ENCODE results near the gene PACS2. TPM values are rescaled to one million over a fixed set of nuclear protein-coding genes. Genes with fewer than 3 reads are reported as not detected.
"Not testable (repeated sequence)": the region's sequence is repeated elsewhere in the genome, so short reads cannot be mapped to it uniquely, and the experiment has no call there.

The PACS2 gene
- total RNA-seq, 4 donors from 2014 or later: 37.1 to 116 (median 52.2) TPM

DNA sequence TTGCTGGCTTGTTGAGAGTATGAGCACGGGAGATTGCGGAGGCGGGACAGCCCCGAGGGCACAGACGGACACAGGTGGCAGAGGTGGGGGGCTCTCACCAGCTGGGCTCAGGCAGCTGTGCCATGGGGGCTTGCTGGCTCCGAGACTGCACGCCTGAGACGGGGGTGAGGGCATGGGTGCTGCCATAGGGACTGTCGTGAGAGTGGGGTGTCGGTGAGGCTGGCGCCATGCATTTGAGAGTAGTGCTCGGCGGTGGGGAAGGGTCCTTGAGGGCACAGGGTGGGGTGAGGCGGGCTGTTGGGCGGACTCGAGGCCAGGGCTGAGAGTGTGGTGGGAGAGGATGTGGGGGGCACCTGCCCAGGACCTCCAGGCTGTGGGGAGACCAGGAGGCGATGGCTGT is 43.1 kb downstream of the PACS2 start:
- Histone ChIP-seq H3K27ac (no peak overlapping the region), H3K4me1 (no peaks in the 10 kb centered on the region), H3K9me3 (no peaks in the 10 kb centered on the region), H3K36me3 (no peaks in the 10 kb centered on the region), H3K4me3 (no peak overlapping the region), H3K27me3 (no peaks in the 10 kb centered on the region)
- TF ChIP-seq POLR2A (IDR thresholded peaks at IDR 0.05): no peak
- TF ChIP-seq, protein P1, sequence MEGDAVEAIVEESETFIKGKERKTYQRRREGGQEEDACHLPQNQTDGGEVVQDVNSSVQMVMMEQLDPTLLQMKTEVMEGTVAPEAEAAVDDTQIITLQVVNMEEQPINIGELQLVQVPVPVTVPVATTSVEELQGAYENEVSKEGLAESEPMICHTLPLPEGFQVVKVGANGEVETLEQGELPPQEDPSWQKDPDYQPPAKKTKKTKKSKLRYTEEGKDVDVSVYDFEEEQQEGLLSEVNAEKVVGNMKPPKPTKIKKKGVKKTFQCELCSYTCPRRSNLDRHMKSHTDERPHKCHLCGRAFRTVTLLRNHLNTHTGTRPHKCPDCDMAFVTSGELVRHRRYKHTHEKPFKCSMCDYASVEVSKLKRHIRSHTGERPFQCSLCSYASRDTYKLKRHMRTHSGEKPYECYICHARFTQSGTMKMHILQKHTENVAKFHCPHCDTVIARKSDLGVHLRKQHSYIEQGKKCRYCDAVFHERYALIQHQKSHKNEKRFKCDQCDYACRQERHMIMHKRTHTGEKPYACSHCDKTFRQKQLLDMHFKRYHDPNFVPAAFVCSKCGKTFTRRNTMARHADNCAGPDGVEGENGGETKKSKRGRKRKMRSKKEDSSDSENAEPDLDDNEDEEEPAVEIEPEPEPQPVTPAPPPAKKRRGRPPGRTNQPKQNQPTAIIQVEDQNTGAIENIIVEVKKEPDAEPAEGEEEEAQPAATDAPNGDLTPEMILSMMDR (IDR thresholded peaks at IDR 0.05): no peak
- DNase-seq: no peak
- intact Hi-C loops (cut with DNase I; ENCODE audit: low total_unique reads): no loop called here

DNA sequence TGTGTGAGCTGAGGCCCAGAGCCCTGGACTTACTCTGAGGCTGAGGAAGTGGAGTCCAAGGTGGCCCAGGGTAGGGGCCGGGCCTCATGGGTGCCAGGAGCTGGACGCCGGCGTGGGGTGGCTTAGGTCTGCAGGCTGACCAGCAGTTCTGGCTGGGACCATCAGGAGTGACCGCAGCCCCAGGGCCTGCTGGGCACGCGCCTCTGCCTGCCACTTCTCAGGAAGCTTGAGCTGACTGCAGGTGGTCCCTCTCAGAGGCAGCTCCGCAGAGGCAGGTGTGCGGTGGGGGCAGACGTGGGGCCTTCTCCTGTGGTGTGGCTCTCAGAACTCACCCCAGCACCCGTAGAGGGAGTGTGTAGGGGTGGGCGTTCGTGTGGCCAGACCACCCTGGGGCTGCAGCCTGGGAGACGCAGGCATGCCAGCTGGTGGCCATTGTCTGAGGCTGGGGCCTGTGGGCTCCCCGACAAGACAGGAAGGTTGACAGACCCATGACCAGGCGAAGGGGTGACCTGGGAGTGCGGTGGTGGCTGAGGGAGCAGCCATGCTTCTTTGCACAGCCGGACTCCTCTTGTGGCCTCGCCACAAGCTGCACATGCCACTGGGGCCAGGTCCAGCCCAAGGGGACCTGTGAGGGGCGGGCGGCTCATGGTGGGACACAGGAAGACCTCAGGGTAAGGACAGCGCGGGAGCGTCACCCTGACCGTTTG is 43.7 kb downstream of the PACS2 start:
- H3K4me1 ChIP-seq: no peaks in the 10 kb centered on the region
- H3K27me3 ChIP-seq: no peaks in the 10 kb centered on the region
- H3K36me3 ChIP-seq: no peaks in the 10 kb centered on the region
- TF ChIP-seq POLR2A (IDR thresholded peaks at IDR 0.05): no peak
- TF ChIP-seq, protein P1 (IDR thresholded peaks at IDR 0.05): no peak
- intact Hi-C loops (cut with DNase I; ENCODE audit: low total_unique reads): no loop called here
- no peak for DNase-seq
- H3K27ac ChIP-seq: no peak overlapping the region
- H3K4me3 ChIP-seq: no peak overlapping the region
- H3K9me3 ChIP-seq: no peaks in the 10 kb centered on the region

DNA sequence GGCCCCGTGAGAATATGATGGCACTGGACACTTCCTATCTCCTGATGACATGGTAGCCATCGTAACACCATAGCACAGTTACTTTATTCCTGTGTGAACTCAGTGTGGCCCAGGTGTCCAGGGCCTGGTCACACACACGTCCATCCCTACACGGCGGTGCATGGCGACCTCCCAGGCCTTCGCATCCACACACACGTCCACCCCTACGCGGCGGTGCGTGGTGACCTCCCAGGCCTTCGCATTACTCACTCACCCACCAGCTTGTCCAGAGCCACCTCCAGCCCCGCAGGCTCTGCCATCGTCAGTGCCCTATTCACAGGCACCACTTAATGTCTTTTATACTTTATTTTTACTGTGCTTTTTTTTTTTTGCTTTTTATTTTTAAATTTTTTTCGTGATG is 44.4 kb downstream of the PACS2 start:
- H3K27ac ChIP-seq: no peak overlapping the region
- H3K4me3 ChIP-seq: no peak overlapping the region
- no peaks in the 10 kb centered on the region for H3K27me3 ChIP-seq
- H3K9me3 ChIP-seq: no peaks in the 10 kb centered on the region
- no peaks in the 10 kb centered on the region for H3K36me3 ChIP-seq
- TF ChIP-seq, protein P1 (IDR thresholded peaks at IDR 0.05): no peak
- no peak for TF ChIP-seq POLR2A (IDR thresholded peaks at IDR 0.05)
- no peak for DNase-seq
- intact Hi-C loops (cut with DNase I; ENCODE audit: low total_unique reads): no loop called here
- H3K4me1 ChIP-seq: no peaks in the 10 kb centered on the region

DNA sequence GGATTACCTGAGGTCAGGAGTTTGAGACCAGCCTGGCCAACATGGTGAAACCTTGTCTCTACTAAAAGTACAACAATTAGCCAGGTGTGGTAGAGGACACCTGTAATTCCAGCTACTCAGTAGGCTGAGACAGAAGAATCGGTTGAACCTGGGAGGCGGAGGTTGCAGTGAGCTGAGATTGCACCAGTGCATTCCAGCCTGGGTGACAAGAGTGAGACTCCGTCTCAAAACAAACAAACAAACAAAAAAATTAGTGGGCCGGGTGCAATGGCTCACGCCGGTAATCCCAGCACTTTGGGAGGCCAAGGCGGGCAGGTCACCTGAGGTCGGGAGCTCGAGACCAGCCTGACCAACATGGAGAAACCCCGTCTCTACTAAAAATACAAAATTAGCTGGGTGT is 46.9 kb downstream of the PACS2 start:
- H3K9me3 ChIP-seq; H3K27ac ChIP-seq; H3K36me3 ChIP-seq; H3K4me3 ChIP-seq; DNase-seq; H3K27me3 ChIP-seq; H3K4me1 ChIP-seq; intact Hi-C loops (cut with DNase I; ENCODE audit: low total_unique reads): not testable (repeated sequence)

DNA sequence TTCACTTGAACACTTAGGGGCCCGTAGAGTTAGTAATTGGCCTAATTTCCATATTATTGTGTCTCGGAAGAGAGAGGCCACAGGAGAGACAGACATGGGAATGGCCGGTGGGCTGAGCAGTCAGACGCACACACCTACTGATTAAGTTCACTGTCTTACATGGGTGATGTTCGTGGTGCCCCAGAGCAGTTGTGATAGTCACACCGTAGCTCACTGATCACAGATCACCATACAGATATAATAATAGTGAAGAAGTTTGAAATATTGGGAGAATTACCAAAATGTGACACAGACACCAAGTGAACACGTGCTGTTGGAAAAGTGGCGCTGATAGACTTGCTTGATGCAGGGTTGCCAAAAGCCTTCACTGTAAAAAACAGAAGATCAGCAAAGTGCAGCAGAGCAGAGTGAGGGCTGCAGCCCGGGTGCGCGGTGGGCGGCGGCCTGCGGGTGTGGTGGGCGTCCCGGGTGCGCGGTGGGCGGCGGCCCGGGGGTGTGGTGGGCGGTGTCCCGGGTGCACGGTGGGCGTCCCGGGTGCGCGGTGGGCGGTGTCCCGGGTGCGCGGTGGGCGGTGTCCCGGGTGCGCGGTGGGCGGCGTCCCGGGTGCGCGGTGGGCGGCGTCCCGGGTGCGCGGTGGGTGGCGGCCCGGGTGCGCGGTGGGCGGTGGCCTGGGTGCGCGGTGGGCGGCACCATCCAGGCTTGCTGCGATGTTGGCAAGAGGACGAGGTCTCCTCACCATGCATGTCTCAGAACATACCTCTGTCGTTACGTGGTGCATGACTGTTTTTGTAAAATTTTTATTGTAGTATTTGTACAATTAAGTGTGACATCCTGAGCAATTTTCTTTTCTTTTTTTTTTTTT is 49.5 kb downstream of the PACS2 start:
- no peak overlapping the region for H3K27ac ChIP-seq
- no peak for DNase-seq
- H3K4me1 ChIP-seq: no peaks in the 10 kb centered on the region
- H3K36me3 ChIP-seq: no peaks in the 10 kb centered on the region
- no peak for TF ChIP-seq POLR2A (IDR thresholded peaks at IDR 0.05)
- no peak overlapping the region for H3K4me3 ChIP-seq
- H3K9me3 ChIP-seq: no peaks in the 10 kb centered on the region
- intact Hi-C loops (cut with DNase I; ENCODE audit: low total_unique reads): no loop called here
- no peaks in the 10 kb centered on the region for H3K27me3 ChIP-seq

DNA sequence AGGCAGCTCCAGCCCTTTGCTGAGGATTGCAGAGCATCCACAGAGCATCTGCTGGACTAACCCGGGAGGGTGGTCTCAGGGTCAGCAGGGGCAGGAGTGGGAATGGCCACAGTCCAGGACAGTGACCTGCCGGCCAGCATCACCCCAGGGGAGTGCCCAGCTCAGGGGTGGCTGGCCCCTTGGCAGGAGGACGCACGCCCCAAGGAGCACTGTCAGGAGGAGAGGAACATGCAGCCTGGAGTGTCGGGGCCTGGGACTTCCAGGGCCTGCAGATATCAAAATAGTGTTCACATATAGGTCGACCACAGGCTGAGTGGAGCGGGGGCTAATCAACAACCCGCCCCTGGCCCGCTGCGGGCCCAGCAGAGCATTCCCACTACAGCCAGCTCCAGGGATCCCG is 50.6 kb downstream of the PACS2 start:
- H3K4me1 ChIP-seq: no peaks in the 10 kb centered on the region
- intact Hi-C loops (cut with DNase I; ENCODE audit: low total_unique reads): no loop called here
- no peak overlapping the region for H3K27ac ChIP-seq
- H3K9me3 ChIP-seq: no peaks in the 10 kb centered on the region
- no peak for DNase-seq
- TF ChIP-seq, protein P1 (IDR thresholded peaks at IDR 0.05): no peak
- no peaks in the 10 kb centered on the region for H3K36me3 ChIP-seq
- H3K27me3 ChIP-seq: no peaks in the 10 kb centered on the region
- H3K4me3 ChIP-seq: no peak overlapping the region
